SU-DHL-6 (cell line): Measurements from ENCODE around the gene FBXW8.

Experiments
- EZH2phosphoT487 ChIP-seq: fragments of 200-600 bp; sonication (generic), shearing (Covaris generic); conservative IDR thresholded peaks from 2 replicates; pipeline ENCODE4 v1.6.1; 2018; ENCODE audit warnings: mild to moderate bottlenecking, antibody characterized with exemption, low read length, moderate library complexity, mixed read lengths
- TF ChIP-seq, protein P1 (sequence below): fragments of 200-600 bp; sonication (generic); IDR thresholded peaks from one replicate; pipeline ENCODE4 v1.5.1; 2017; ENCODE audit warnings: antibody characterized with exemption, mild to moderate bottlenecking, low read length, moderate library complexity; ENCODE audit not compliant: insufficient read depth, poor library complexity, severe bottlenecking

DNA sequence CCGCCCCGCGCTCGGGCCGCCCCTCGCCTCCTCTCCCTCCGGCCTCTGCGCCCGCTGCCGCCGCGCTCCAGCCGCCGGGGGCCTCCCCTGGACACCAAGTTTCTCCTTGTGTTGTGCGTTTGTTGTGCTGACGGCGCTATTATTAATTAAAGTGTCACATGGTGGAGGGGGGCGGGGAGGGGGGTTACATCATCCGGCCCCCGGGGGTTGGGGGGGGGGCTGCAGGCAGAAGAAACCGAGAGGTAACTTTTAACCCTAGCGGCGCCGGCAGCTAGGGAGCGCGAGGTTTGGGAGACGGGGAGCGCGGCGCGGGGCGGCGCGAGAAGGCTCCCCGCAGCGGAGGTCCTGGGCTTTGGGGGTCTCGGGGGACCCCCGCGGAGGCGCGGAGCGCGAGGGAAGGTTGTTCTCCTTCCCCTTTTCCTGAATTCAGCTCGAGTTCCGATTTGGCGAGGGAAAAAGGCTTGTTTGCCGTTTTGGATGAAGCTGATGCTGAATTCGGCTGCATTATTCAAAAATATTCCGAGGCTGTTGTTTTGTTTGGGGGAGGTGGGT, 29.3 kb upstream of the FBXW8 start, which contains the start of gene HRK:
- TF ChIP-seq, protein P1, sequence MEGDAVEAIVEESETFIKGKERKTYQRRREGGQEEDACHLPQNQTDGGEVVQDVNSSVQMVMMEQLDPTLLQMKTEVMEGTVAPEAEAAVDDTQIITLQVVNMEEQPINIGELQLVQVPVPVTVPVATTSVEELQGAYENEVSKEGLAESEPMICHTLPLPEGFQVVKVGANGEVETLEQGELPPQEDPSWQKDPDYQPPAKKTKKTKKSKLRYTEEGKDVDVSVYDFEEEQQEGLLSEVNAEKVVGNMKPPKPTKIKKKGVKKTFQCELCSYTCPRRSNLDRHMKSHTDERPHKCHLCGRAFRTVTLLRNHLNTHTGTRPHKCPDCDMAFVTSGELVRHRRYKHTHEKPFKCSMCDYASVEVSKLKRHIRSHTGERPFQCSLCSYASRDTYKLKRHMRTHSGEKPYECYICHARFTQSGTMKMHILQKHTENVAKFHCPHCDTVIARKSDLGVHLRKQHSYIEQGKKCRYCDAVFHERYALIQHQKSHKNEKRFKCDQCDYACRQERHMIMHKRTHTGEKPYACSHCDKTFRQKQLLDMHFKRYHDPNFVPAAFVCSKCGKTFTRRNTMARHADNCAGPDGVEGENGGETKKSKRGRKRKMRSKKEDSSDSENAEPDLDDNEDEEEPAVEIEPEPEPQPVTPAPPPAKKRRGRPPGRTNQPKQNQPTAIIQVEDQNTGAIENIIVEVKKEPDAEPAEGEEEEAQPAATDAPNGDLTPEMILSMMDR = no peak
- no peak; the same call in 1 of the 2 replicates for TF ChIP-seq EZH2phosphoT487
